Astrocyte of the spinal cord (primary cell): ENCODE results near the gene RAB5A.
"Not testable (repeated sequence)": the region's sequence is repeated elsewhere in the genome, so short reads cannot be mapped to it uniquely, and the experiment has no call there.

ENCODE experiments used
- DNase-seq: peaks from one replicate; pipeline ENCODE4 v3.0.0; 2011; ENCODE audit warnings: low read depth, low spot score
- H3K4me3 ChIP-seq: 2 replicates; pipeline ENCODE4 v1.5.1; 2011; ENCODE audit warnings: low read depth, mild to moderate bottlenecking, low read length, moderate library complexity
- CTCF ChIP-seq: IDR thresholded peaks from 2 replicates; pipeline ENCODE4 v1.5.1; 2012; ENCODE audit warnings: low read depth, mild to moderate bottlenecking, low read length, inconsistent platforms
- in situ Hi-C: cut with HindIII; loops from 2 replicates; pipeline ENCODE4 v1.10.0; 2017; ENCODE audit warnings: low sequenced_read_pairs

Gene RAB5A

GRCh38 chr3:19961960-19962359 is 15.1 kb downstream of the RAB5A start:
- no peak for DNase-seq
- no peak for TF ChIP-seq CTCF
- in situ Hi-C loops: no loop called here
- H3K4me3 ChIP-seq: no peak overlapping the region

GRCh38 chr3:19967208-19967607 is 20.3 kb downstream of the RAB5A start:
- DNase-seq: no peak
- in situ Hi-C loops: no loop called here
- TF ChIP-seq CTCF: no peak
- H3K4me3 ChIP-seq: no peak overlapping the region

GRCh38 chr3:19967812-19968211 is 20.9 kb downstream of the RAB5A start:
- no peak for DNase-seq
- H3K4me3 ChIP-seq: no peak overlapping the region
- TF ChIP-seq CTCF: no peak
- in situ Hi-C loops: no loop called here

- no peak for TF ChIP-seq CTCF
- DNase-seq: no peak
- H3K4me3 ChIP-seq: no peak overlapping the region
- in situ Hi-C loops: no loop called here
Measured at GRCh38 chr3:19970327-19970726, 23.4 kb downstream of the RAB5A start.

GRCh38 chr3:19972054-19972453 is 25.2 kb downstream of the RAB5A start:
- no peak for TF ChIP-seq CTCF
- DNase-seq: peak; percentile 10

GRCh38 chr3:19988904-19989303 is 42.0 kb downstream of the RAB5A start:
- H3K4me3 ChIP-seq, in situ Hi-C loops: not testable (repeated sequence)

More at GRCh38 chr3:19972054-19972453, 25.2 kb downstream of the RAB5A start:
- in situ Hi-C loops: no loop called here
- no peak overlapping the region for H3K4me3 ChIP-seq

GRCh38 chr3:19994796-19995195 is 47.9 kb downstream of the RAB5A start:
- in situ Hi-C loops: no loop called here
- no peak for TF ChIP-seq CTCF
- DNase-seq: no peak
- H3K4me3 ChIP-seq: no peak overlapping the region

More at GRCh38 chr3:19988904-19989303, 42.0 kb downstream of the RAB5A start:
- DNase-seq: not testable (repeated sequence)
